ENCODE results near the gene TTC9.

TTC9 gene

DNA sequence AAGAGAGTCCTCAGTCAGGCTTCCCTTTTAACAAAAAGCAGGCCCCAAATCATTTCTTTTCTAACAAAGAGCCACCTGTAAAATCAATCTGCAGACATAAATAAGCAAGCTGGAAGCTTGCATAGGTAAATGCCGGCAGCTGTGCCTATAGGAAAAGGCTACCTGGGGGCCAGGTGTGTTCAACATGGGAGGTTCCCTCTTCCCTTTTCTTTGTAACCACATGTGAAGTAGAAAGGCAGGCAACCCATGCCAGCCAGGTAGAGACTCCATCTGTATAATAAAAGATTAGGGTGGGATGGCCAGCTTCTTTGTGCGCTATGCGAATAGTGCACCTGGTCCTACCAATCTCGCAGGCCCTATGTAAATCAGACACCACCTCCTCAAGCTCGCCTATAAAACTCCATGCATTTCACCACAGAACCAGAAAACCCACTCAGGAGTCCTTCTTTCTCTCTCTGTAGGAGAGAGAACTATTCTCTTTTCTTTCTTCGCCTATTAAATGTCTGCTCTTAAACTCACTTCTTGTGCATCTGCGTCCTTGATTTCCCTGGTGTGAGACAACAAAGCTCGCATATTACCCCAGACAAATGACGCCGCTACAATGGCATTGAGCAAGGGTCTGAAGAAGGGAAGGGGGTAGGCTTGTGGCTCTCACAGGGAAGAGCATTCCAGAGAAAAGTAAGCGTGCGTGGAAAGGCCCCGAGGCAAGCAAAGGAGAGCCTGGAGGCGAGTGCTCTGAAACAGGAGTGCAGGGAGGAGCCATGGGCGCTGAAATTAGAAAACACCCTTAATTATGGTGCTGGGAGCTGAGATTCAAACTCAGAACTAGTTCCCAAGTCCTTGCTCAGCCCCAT is 67.2 kb downstream of the TTC9 start:
- Mint-ChIP-seq H3K9me3 (ENCODE audit: low read depth) (no peaks in the 10 kb centered on the region), H3K27ac (no peak overlapping the region), H3K27me3 (no peaks in the 10 kb centered on the region), H3K36me3 (no peaks in the 10 kb centered on the region), H3K4me1 (ENCODE audit: low read depth) (peaks cover 1% of the 10 kb centered on the region), H3K4me3 (no peak overlapping the region)

DNA sequence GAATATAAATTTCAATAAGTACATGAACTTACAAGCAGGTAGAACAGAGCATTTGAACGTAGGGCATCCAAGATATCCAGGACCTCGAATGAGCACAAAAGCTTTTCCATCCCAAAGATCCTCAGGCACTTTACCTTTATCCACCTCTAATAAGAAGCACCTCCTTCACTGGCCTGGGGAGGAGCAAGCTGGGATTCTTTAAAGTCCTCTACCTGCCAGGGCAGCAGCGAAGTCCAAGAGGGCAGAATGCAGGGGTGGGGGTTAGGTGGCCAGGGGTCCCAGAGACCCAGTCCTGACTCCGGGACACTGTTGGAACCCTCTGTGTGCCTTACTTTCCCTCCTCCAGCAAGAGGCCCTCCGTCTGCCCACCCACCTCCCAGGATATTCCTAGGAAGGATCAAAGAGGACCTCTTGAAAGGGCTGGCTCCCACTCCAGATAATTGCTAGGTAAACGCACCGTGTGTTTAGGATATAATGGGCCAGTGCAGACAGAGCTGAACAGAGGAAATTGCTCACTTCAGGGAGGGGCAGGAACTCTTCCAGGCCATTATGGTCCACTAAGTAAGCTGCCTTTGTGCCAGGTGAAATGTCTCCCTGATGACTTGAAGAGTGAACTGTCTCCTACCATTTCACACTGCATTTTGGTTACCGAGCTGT is 68.1 kb downstream of the TTC9 start:
- no peak overlapping the region for H3K4me3 Mint-ChIP-seq
- no peaks in the 10 kb centered on the region for H3K27me3 Mint-ChIP-seq
- H3K9me3 Mint-ChIP-seq (ENCODE audit: low read depth), result no peaks in the 10 kb centered on the region
- H3K27ac Mint-ChIP-seq, result no peak overlapping the region
- peaks cover 3% of the 10 kb centered on the region for H3K4me1 Mint-ChIP-seq (ENCODE audit: low read depth)
- H3K36me3 Mint-ChIP-seq, result no peaks in the 10 kb centered on the region

DNA sequence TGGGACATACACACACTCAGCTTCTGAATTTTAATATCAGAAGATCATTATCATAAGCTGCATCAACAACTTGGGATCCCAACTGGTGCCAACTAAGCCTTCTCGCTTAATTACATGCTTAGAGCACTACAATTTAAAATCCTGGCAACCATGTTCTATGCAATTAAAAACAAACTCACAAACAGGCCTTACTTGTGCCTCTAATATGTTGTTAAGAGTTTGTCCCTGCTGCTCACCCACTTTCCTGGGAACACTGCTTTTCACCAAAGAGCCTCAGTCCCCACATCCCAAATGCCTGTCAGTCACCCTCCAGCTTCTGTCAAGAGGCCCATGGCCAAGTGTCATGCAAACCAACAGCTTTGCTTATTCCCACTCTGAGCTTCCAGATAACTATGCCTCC is 69.7 kb downstream of the TTC9 start:
- H3K4me1 Mint-ChIP-seq (ENCODE audit: low read depth), result peaks cover 3% of the 10 kb centered on the region
- no peaks in the 10 kb centered on the region for H3K27me3 Mint-ChIP-seq
- no peaks in the 10 kb centered on the region for H3K36me3 Mint-ChIP-seq
- no peaks in the 10 kb centered on the region for H3K9me3 Mint-ChIP-seq (ENCODE audit: low read depth)
- no peak overlapping the region for H3K4me3 Mint-ChIP-seq
- no peak overlapping the region for H3K27ac Mint-ChIP-seq

DNA sequence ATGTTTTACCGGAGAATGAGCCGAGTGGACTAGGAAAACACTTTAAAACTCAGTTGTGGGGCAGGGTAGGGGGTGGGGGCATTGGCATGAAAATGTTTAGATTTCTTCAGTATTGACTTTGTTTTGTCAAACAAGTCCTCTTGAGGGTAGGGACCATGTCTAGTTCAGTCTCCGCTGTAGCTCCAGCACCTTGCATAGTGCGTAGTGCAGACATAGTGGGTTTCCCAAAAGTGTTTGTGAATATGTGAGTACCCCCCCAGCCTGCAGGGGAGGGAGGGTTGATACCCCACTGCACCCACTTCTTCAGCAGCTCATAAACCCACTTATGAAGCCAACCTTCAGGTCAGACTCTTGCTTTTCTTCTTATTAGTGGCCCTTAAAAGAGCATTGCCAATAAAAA is 71.4 kb downstream of the TTC9 start:
- H3K4me3 Mint-ChIP-seq, result no peak overlapping the region
- H3K27ac Mint-ChIP-seq, result no peak overlapping the region
- peaks cover 3% of the 10 kb centered on the region for H3K4me1 Mint-ChIP-seq (ENCODE audit: low read depth)
- no peaks in the 10 kb centered on the region for H3K36me3 Mint-ChIP-seq
- H3K27me3 Mint-ChIP-seq, result no peaks in the 10 kb centered on the region
- no peaks in the 10 kb centered on the region for H3K9me3 Mint-ChIP-seq (ENCODE audit: low read depth)

DNA sequence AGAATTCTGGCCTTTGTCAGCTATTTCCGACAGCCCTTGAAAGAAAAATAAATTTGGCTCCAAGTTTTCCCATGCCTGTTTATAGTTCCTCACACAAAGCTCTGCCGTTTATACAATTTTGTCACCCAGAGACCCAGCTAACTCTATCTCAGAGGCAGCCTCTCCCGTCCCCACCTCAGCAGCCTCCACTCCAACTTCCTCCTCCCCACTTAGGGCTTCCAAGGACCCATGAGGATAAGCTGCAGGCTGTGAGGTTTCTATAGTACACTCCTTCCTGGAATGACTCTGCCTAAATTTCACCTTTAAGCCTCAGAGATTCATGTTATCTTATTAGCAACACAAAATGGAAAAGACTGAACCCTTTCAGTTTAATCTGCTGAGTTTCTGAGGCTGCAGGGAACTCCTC is 71.8 kb downstream of the TTC9 start:
- H3K4me1 Mint-ChIP-seq (ENCODE audit: low read depth), result peaks cover 3% of the 10 kb centered on the region
- no peaks in the 10 kb centered on the region for H3K27me3 Mint-ChIP-seq
- H3K27ac Mint-ChIP-seq, result no peak overlapping the region
- no peaks in the 10 kb centered on the region for H3K9me3 Mint-ChIP-seq (ENCODE audit: low read depth)
- H3K4me3 Mint-ChIP-seq, result no peak overlapping the region
- no peaks in the 10 kb centered on the region for H3K36me3 Mint-ChIP-seq

DNA sequence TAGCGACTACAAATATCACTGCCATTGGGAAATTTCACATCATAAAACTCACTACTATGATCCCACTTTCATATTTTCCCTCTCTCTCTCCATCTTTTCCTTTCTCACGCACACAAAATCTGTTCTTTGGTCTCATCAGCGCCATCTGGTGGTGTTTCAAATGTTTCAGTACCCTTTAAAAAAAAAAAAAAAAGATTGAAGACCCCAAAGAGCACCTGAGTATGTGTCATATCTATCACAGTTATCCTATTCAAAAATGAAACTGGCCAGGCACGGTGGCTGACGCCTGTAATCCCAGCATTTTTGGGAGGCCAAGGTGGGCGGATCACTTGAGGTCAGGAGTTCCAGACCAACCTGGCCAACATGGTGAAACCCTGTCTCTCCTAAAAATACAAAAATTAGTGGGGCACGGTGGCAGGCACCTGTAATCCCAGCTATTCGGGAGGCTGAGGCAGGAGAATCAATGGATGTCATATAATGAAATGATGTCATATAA is 72.4 kb downstream of the TTC9 start:
- no peaks in the 10 kb centered on the region for H3K36me3 Mint-ChIP-seq
- H3K9me3 Mint-ChIP-seq (ENCODE audit: low read depth), result no peaks in the 10 kb centered on the region
- H3K27me3 Mint-ChIP-seq, result no peaks in the 10 kb centered on the region
- H3K4me1 Mint-ChIP-seq (ENCODE audit: low read depth), result peaks cover 3% of the 10 kb centered on the region
- no peak overlapping the region for H3K4me3 Mint-ChIP-seq
- no peak overlapping the region for H3K27ac Mint-ChIP-seq

DNA sequence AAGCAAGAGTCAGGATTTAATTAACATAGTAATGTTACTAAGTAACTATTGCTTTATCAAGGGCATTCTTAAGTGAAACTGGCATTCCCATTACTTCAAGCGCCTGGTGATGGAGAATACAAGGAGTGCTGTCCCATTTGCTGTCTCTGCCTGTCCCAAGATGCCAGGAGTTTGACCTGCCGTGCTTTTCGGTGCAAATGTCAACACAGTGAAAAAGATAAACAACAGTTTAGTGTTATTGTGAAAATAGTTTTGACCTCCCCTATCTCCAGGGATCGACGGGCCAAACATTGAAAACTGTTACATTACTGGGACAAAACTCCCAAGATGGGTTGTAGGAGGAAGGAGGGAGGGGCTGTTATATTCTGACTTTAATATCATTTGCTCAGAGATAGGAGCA is 74.8 kb downstream of the TTC9 start:
- no peaks in the 10 kb centered on the region for H3K9me3 Mint-ChIP-seq (ENCODE audit: low read depth)
- no peak overlapping the region for H3K27ac Mint-ChIP-seq
- no peaks in the 10 kb centered on the region for H3K27me3 Mint-ChIP-seq
- H3K36me3 Mint-ChIP-seq, result no peaks in the 10 kb centered on the region
- no peak overlapping the region for H3K4me3 Mint-ChIP-seq
- H3K4me1 Mint-ChIP-seq (ENCODE audit: low read depth), result peaks cover 3% of the 10 kb centered on the region

DNA sequence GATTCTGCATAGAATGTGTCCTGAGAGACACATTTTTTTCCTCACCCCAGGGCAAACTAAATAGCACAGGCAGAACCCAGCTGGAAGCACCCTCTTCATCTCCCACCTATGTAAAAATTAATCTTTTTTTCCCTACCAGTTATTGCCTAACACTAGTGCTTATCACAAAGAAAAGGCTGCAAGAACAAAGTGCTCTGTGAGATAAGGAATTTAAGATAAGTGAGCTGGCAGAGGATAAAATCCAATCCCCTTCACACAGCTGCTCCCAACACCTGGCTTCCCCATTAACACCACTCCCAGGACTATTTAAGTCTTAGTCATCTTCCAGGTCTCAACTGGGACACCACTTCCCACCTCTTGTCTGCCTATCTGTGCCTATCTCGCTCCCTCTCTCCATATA is 75.2 kb downstream of the TTC9 start:
- H3K36me3 Mint-ChIP-seq, result no peaks in the 10 kb centered on the region
- no peaks in the 10 kb centered on the region for H3K9me3 Mint-ChIP-seq (ENCODE audit: low read depth)
- H3K27me3 Mint-ChIP-seq, result no peaks in the 10 kb centered on the region
- H3K4me1 Mint-ChIP-seq (ENCODE audit: low read depth), result peaks cover 3% of the 10 kb centered on the region
- no peak overlapping the region for H3K27ac Mint-ChIP-seq
- no peak overlapping the region for H3K4me3 Mint-ChIP-seq

DNA sequence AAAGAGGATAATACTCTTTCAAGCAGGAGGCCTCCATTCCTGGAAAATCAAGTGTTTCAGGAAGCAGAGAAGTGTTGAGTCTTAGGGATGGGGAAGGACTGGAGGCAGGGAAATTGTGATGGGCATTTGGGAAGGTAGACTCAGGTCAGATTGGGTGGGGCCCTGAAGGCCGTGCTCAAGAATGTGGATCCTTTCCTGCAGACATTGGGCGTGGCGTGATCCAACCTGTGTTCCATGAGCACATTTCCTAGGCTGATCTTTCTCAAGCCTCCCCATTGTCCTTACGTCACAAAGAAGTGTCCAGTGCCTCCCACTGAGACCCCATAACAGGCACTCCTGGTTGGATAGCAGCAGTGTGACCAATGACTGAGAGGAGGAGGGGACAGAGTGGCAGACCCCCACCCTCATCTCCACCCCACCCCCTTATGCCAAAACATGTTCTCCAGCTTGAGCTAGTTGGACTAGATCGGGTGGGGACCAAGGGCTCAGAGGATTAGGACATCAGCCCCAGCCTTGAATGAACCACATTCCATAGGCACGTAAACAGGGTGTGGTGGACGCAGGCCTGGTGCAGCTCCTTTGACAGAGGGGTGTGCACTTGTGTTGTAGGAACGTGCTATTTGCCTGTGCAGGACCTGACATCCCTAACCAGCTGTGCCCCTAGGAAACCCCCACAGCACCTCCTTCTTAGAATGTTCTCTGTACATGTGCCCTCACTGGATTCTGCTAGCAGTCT is 76.8 kb downstream of the TTC9 start:
- Mint-ChIP-seq H3K4me1 (ENCODE audit: low read depth) (peaks cover 3% of the 10 kb centered on the region), H3K36me3 (no peaks in the 10 kb centered on the region), H3K27me3 (no peaks in the 10 kb centered on the region), H3K27ac (no peak overlapping the region), H3K9me3 (ENCODE audit: low read depth) (no peaks in the 10 kb centered on the region), H3K4me3 (no peak overlapping the region)

DNA sequence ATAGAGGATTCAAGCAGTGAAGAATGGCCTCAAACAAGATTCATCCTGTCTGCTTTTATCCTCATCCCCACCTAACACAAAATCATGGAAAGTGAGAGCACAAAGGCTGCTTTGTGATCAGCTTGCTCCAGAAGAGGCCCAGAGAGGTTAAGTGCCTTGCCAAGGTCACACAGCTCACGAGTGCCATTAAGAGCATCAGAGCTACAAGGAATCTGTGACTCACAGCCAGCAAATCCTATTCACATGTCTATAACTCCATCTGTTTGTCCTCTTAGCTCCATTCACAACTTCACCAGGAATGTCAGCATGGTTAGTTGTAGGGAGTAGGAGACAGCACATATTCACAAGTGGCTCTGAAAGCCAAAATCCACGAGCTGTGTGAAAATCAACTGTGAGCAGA is 79.8 kb downstream of the TTC9 start:
- no peaks in the 10 kb centered on the region for H3K4me1 Mint-ChIP-seq (ENCODE audit: low read depth)
- H3K27ac Mint-ChIP-seq, result no peak overlapping the region
- no peaks in the 10 kb centered on the region for H3K9me3 Mint-ChIP-seq (ENCODE audit: low read depth)
- H3K27me3 Mint-ChIP-seq, result no peaks in the 10 kb centered on the region
- no peak overlapping the region for H3K4me3 Mint-ChIP-seq
- H3K36me3 Mint-ChIP-seq, result no peaks in the 10 kb centered on the region

DNA sequence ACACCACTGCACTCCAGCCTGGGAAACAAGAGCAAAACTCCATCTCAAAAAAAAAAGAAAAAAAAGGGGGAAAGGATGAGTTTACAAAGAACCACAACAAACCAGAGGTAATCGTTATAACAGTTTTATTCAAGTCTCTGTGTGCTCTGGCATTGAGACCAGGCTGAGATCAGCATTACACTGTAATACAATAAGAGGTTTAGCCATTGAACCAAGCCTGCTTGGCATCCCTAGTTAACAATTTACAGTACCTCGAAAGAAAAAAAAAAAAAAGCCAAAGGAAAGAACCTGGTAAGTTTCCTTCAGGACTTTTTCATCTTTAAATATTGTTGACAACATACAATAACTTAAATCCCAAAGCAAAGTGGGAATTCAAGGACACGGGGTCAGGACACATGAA is 80.7 kb downstream of the TTC9 start:
- Mint-ChIP-seq H3K27me3 (no peaks in the 10 kb centered on the region), H3K4me1 (ENCODE audit: low read depth) (no peaks in the 10 kb centered on the region), H3K36me3 (no peaks in the 10 kb centered on the region), H3K9me3 (ENCODE audit: low read depth) (no peaks in the 10 kb centered on the region), H3K27ac (no peak overlapping the region), H3K4me3 (no peak overlapping the region)

DNA sequence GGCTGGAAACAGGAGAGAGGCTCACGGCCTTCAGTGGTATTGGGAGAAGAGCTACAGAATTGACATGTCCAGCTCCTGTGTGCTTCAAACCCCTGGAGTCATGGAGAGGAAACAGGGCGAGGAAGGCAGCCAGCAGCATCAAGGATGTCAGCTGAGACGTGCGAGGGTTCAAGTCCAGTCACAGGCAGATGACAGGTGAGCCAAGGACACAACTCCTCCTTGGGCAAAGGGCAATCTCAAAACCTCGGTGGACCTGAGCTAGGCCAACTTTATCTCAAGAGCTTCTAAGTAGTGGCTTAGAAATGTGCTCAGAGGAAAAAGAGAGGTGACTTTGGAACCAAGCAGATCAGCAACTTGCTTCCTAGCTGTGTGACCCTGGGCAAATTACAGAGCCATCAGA is 81.6 kb downstream of the TTC9 start:
- Mint-ChIP-seq H3K27ac (no peak overlapping the region), H3K36me3 (peaks cover 2% of the 10 kb centered on the region), H3K4me3 (no peak overlapping the region), H3K27me3 (no peaks in the 10 kb centered on the region), H3K9me3 (ENCODE audit: low read depth) (no peaks in the 10 kb centered on the region), H3K4me1 (ENCODE audit: low read depth) (no peaks in the 10 kb centered on the region)

DNA sequence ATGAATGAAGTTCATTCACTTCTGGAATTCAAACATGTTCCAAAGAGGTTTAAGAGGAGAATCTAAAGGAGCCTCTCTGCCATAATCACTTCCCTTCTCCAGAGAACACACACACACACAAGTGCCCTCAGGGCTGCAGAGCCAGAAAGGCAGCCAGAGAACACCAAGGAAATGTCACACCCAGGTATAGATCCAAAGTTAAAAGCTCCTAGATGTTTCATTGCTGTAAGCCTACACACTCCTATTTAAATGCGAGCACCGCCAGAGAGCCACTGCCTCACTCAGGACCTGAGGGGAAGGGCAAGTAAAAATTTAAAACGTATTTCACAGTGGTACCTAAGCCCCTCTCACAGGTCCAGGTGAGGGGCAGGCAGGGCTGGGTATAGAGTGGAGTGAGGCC is 82.4 kb downstream of the TTC9 start:
- Mint-ChIP-seq H3K4me1 (ENCODE audit: low read depth) (no peaks in the 10 kb centered on the region), H3K4me3 (no peak overlapping the region), H3K9me3 (ENCODE audit: low read depth) (no peaks in the 10 kb centered on the region), H3K27me3 (no peaks in the 10 kb centered on the region), H3K36me3 (peaks cover 2% of the 10 kb centered on the region), H3K27ac (no peak overlapping the region)

DNA sequence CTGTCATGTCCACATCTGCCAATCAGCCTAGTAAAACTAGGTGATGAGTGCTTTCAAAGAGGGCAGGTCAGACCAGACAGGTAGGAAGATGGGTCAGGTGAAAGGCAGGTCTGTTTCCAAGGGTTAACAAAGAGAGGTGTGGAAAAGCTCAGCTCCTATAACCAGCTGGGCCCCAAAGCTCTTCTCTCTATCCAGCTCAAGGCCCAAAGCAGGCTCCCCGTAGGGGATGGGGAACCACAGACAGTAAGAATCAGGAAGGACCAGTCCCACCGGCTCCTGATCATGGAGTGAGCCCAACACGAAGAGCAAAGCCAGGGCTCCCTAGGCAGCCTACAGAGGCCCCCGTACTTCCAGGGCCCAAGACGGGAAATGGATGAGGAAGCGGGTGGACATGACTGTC is 83.2 kb downstream of the TTC9 start:
- Mint-ChIP-seq H3K27me3 (no peaks in the 10 kb centered on the region), H3K4me3 (no peak overlapping the region), H3K36me3 (peaks cover 2% of the 10 kb centered on the region), H3K4me1 (ENCODE audit: low read depth) (no peaks in the 10 kb centered on the region), H3K9me3 (ENCODE audit: low read depth) (no peaks in the 10 kb centered on the region), H3K27ac (no peak overlapping the region)

All from activated naive CD8-positive, alpha-beta T cell (primary cell).